HG02981 (cell line): Measurements from ENCODE around the gene ZBED4.
A peak's percentile ranks its signal among the peaks of the same experiment; 100 is the strongest.

Experiments used
- ATAC-seq: cut with Tn5 transposase; IDR thresholded peaks from one replicate; pipeline ENCODE4 v1.9.1; 2021; ENCODE audit warnings: mild to moderate bottlenecking, moderate library complexity; ENCODE audit not compliant: unreplicated experiment

Gene ZBED4

DNA sequence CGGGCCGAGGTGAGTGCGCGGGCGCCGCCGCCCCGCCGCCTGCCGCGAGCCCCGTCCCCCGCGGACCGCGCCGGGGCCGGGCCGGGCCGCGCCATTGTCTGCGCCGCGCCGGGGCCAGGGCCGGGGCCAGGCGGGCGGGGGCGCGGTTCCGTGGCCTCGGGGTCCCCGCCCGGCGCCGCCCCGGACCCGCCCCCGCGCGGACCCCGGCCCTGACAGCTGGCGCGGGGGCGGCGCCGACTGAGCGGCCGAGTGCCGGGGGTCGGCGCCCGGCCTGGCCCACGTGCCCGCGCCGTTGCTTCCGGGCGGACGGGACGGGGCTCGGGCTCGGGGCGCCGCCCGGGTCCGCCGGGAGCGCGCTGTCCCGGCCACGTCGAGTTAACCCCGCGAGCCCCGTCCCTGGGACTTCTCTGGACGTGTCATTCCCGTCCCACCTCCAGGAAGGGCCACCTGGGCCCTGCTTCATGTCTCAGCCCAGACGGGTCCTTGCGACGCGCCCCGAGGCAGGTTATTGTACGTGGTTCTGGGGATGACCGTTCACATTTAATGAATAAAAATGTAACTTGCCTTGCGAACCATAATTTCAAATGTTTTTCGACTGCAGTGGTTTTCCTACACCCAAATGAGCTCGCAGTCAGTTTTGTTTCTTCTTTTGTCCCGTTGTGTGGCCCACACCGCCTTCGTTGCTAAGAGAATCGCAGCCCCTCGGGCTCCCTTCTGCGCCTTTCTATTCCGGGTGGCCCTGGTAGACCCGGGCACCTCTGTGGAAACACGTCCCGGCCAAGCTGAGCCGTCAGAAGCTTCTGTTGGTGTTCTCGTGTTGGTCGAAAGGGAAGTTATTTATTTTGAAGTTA lies 562 bp downstream of the ZBED4 start:
- peak; percentile 25 for ATAC-seq

DNA sequence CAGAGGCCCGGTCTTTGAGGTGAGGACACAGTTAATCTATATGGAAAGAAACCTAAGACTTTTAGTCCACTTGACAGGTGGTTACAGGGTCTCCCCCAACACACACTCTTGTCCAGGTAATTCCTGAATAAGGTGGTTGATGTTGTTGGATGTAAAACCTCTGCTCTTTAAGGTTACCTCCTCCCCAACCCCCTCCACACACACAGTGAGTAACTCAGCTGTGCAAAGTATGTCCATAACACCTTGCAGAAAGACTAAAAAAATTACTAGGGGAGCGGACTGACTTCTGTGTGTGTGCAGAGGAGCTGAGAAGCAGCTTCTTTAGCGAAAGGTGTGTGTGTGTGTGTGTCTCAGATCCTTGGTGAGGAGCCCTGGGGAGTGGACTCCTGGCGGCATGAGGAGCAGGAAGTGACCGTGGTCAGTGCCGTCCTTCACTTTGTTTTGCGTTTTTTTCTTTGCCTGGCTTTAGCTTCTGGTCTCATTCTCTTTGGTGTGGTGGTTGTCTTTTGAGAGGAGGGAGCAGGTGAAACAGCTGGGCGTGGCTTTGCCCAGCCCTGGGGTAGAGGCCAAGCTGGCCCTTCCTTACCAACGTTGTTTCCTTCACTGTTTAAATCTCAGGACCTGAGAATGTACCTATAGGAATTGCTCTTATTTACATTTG lies 1.7 kb downstream of the ZBED4 start:
- ATAC-seq: no peak

- ATAC-seq: no peak
Observed at GRCh38 chr22:49856343-49856742, 2.7 kb downstream of the ZBED4 start.

- no peak for ATAC-seq
Observed at GRCh38 chr22:49856766-49857618, 3.3 kb downstream of the ZBED4 start.

DNA sequence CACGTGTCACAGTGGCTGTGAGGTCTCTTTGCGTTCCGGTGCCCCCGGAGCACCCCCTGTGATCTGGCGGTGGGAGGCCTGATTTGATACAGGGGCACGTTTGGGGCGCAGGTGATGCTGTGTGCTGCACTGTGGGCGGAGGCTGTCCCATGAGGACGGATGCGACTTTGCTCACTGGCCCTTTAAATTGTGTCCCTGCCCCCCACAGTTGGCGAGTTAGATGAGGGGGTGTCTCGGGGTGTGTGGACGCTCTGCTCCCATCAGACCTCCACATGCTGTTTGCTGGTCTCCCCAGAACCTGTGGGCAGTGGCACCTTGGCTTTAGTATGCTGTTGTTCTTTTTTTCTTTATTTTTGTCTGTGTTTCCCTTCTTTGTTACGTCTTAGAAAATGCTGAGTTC lies 5.2 kb downstream of the ZBED4 start:
- no peak for ATAC-seq

GRCh38 chr22:49861642-49862495 lies 8.2 kb downstream of the ZBED4 start:
- no peak for ATAC-seq

- ATAC-seq: no peak
Observed at GRCh38 chr22:49862496-49862776, 8.8 kb downstream of the ZBED4 start.

DNA sequence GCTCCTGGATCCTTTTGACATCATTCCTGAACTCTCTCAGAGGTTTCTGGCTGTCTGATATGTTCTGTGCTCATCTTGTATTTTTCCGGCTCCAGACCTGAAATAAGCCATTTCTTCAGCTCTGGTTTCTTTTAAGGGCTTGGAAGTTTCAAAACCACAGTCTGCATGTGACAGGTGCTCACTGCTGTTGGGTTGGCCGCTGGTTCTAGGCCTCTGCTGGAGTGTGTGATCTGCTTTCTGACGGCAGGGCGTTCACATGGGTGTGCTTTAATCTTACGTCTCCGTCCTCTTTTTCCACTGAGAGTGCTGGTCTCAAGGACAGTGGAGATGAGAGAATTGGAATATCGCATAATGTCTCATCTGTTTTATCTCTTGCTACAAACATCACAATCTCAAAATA lies 10.3 kb downstream of the ZBED4 start:
- ATAC-seq: no peak

- ATAC-seq: no peak
Observed at GRCh38 chr22:49865156-49865555, 11.5 kb downstream of the ZBED4 start.

GRCh38 chr22:49866134-49866533 lies 12.5 kb downstream of the ZBED4 start:
- ATAC-seq: no peak

GRCh38 chr22:49866646-49867045 lies 13.0 kb downstream of the ZBED4 start:
- ATAC-seq: no peak

DNA sequence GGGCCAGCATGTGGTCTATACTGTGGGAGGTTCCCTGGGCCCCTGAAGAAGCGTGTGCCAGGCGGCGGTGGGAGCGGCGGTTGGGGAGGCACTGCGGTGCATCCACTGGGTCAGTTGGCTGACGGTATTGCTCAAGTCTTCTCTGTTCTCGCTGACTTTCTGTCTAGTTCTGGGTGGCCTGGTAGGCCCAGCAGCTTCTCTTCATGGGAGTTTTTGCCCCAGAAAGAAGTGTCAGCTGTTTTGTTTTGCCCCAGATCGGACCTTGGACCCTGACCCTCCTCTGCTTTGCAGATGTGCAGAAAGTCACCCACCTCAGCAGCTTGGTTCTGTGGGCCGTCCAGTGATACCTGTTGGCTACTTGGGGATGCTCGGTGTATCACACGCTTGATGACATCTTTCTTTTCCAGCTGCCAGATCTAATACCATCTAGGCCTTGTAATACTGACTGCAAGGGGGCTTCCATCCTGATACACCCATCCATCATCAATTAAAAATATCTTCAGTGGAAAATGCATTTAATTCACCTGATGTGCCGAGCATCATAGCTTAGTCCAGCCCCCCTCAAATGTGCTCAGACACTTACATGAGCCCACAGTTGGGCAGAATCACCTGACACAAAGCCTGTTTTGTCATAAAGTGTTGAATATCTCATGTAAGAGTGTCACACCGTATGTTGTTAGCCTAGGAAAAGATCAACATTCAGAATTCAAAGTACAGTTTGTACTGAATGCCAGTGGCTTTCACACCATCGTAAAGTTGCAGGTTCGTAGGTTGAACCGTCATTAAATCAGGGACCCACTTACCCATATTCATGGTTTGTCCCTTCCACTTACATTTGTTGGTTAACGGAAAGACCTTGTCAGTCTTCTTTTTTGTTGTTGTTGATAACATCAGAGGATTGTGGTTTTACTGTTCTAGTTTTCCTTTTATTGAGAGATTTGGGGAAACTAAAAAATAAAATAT lies 13.9 kb downstream of the ZBED4 start:
- no peak for ATAC-seq

DNA sequence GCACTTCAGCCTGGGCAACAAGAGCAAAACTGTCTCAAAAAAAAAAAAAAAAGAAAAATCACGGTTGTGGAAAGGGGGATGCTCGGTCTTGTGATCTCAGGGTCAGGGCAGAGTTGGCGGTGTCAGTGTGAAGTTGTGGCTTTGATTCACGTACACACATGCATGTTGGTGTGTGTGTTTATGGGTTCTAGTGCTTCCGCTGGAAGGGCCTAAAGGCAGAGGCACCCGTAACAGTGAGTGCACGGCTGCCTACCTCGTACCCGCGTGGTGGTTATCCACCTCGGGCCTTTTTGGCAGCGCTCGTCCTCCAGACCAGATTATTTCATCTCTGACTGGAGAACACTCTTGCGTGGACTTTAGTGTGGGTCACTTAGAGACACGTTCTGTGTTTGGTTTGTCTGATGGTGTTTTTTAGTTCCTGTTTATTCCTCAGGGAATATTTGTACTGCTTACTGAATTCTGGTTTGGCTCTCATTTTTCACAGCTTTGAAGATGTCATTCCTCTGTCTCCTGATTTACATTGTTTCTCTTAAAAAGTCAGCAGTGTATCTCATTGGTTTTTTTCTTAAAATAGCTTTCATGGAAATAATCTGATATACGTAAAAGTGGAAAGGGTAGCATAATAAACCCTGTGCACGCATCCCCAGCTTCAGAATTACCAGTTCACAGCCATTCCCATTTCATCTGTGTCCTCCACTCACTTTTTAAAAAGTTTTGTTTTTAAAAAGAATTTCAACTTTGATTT lies 15.6 kb downstream of the ZBED4 start:
- ATAC-seq: no peak

GRCh38 chr22:49869845-49870712 lies 16.4 kb downstream of the ZBED4 start:
- no peak for ATAC-seq

- no peak for ATAC-seq
Observed at GRCh38 chr22:49871482-49871881, 17.8 kb downstream of the ZBED4 start.

GRCh38 chr22:49872347-49872746 lies 18.7 kb downstream of the ZBED4 start:
- no peak for ATAC-seq

GRCh38 chr22:49873228-49873940 lies 19.7 kb downstream of the ZBED4 start:
- no peak for ATAC-seq
